ENCODE data around the gene BCL2L14.

DNA sequence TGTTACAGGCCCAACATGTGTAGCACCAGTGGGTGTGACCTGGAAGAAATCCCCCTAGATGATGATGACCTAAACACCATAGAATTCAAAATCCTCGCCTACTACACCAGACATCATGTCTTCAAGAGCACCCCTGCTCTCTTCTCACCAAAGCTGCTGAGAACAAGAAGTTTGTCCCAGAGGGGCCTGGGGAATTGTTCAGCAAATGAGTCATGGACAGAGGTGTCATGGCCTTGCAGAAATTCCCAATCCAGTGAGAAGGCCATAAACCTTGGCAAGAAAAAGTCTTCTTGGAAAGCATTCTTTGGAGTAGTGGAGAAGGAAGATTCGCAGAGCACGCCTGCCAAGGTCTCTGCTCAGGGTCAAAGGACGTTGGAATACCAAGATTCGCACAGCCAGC is 8.6 kb downstream of the BCL2L14 start:
- TF ChIP-seq EZH2phosphoT487 (IDR thresholded peaks at IDR 0.05; ENCODE audit: borderline replicate concordance, low read length): no peak
- TF ChIP-seq, protein P1, sequence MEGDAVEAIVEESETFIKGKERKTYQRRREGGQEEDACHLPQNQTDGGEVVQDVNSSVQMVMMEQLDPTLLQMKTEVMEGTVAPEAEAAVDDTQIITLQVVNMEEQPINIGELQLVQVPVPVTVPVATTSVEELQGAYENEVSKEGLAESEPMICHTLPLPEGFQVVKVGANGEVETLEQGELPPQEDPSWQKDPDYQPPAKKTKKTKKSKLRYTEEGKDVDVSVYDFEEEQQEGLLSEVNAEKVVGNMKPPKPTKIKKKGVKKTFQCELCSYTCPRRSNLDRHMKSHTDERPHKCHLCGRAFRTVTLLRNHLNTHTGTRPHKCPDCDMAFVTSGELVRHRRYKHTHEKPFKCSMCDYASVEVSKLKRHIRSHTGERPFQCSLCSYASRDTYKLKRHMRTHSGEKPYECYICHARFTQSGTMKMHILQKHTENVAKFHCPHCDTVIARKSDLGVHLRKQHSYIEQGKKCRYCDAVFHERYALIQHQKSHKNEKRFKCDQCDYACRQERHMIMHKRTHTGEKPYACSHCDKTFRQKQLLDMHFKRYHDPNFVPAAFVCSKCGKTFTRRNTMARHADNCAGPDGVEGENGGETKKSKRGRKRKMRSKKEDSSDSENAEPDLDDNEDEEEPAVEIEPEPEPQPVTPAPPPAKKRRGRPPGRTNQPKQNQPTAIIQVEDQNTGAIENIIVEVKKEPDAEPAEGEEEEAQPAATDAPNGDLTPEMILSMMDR (IDR thresholded peaks at IDR 0.05; ENCODE audit: low read depth, low read length, poor library complexity, severe bottlenecking): no peak

All from DOHH2 (cell line).